GM21619 (cell line): ENCODE data around the gene LOXL3.
"Not testable (repeated sequence)": the region's sequence is repeated elsewhere in the genome, so short reads cannot be mapped to it uniquely, and the experiment has no call there.

Source experiments
- ATAC-seq: cut with Tn5 transposase; IDR thresholded peaks from one replicate; pipeline ENCODE4 v1.9.1; 2021; ENCODE audit not compliant: unreplicated experiment

LOXL3 gene

GRCh38 chr2:74573747-74574562 is 20.2 kb upstream of the LOXL3 start:
- ATAC-seq: peak; percentile 51

- ATAC-seq: no peak
Observed at GRCh38 chr2:74572178-74572925, 18.6 kb upstream of the LOXL3 start.

- ATAC-seq: peak; percentile 65
Observed at GRCh38 chr2:74571058-74571457, 17.3 kb upstream of the LOXL3 start.

- ATAC-seq: no peak
Observed at GRCh38 chr2:74569686-74570085, 15.9 kb upstream of the LOXL3 start.

- no peak for ATAC-seq
Observed at GRCh38 chr2:74567881-74568280, 14.1 kb upstream of the LOXL3 start.

GRCh38 chr2:74566754-74567085 is 13.0 kb upstream of the LOXL3 start:
- ATAC-seq: no peak

- ATAC-seq: no peak
Observed at GRCh38 chr2:74566076-74566753, 12.5 kb upstream of the LOXL3 start.

GRCh38 chr2:74564222-74564621 is 10.5 kb upstream of the LOXL3 start:
- ATAC-seq: no peak

- ATAC-seq: no peak
Observed at GRCh38 chr2:74562126-74562775, 8.5 kb upstream of the LOXL3 start.

GRCh38 chr2:74561022-74561421 is 7.3 kb upstream of the LOXL3 start:
- not testable (repeated sequence) for ATAC-seq

- no peak for ATAC-seq
Observed at GRCh38 chr2:74560591-74560990, 6.8 kb upstream of the LOXL3 start.

- no peak for ATAC-seq
Observed at GRCh38 chr2:74559912-74560311, 6.2 kb upstream of the LOXL3 start.

GRCh38 chr2:74558284-74559230 is 4.8 kb upstream of the LOXL3 start:
- ATAC-seq: no peak

- ATAC-seq: no peak
Observed at GRCh38 chr2:74556831-74557370, 3.2 kb upstream of the LOXL3 start.

GRCh38 chr2:74556159-74556558 is 2.4 kb upstream of the LOXL3 start:
- no peak for ATAC-seq

GRCh38 chr2:74555610-74556103 is 1.9 kb upstream of the LOXL3 start:
- ATAC-seq: no peak

GRCh38 chr2:74554820-74555531 is 1.2 kb upstream of the LOXL3 start:
- ATAC-seq: peak; percentile 35

- no peak for ATAC-seq
Observed at GRCh38 chr2:74552914-74553811, 579 bp downstream of the LOXL3 start.
